Fibroblast of mammary gland (primary cell): ENCODE data around the gene QKI.
A peak's percentile ranks its signal among the peaks of the same experiment; 100 is the strongest.

Experiments used
- DNase-seq: peaks from one replicate; pipeline ENCODE4 v3.0.0-alpha.2; 2010; ENCODE audit warnings: low read depth
- H3K4me3 ChIP-seq: 2 replicates; pipeline ENCODE4 v1.5.1; 2011; ENCODE audit warnings: low read depth, mild to moderate bottlenecking, low read length, moderate library complexity; ENCODE audit not compliant: control insufficient read depth
- CTCF ChIP-seq: conservative IDR thresholded peaks from 2 replicates; pipeline ENCODE4 v1.5.1; 2011; ENCODE audit warnings: low read depth, low read length, inconsistent platforms; ENCODE audit not compliant: control insufficient read depth, insufficient read depth

Gene QKI

GRCh38 chr6:163398115-163398514 lies 16.4 kb upstream of the QKI start:
- DNase-seq = peak; percentile 26

GRCh38 chr6:163398815-163399214 lies 15.7 kb upstream of the QKI start:
- peak; percentile 25 for DNase-seq
- no peak for TF ChIP-seq CTCF
- no peak overlapping the region for H3K4me3 ChIP-seq

More at GRCh38 chr6:163398115-163398514, 16.4 kb upstream of the QKI start:
- H3K4me3 ChIP-seq = no peak overlapping the region
- TF ChIP-seq CTCF = no peak

- H3K4me3 ChIP-seq = no peak overlapping the region
- no peak for TF ChIP-seq CTCF
- DNase-seq = no peak
Measured at GRCh38 chr6:163400509-163400908, 14.0 kb upstream of the QKI start.

GRCh38 chr6:163401039-163401885 lies 13.3 kb upstream of the QKI start:
- DNase-seq = no peak
- no peak overlapping the region for H3K4me3 ChIP-seq
- no peak for TF ChIP-seq CTCF

GRCh38 chr6:163402616-163403015 lies 11.9 kb upstream of the QKI start:
- no peak for DNase-seq
- TF ChIP-seq CTCF = no peak
- H3K4me3 ChIP-seq = no peak overlapping the region

GRCh38 chr6:163404825-163405265 lies 9.7 kb upstream of the QKI start:
- peak; percentile 59 for DNase-seq
- no peak for TF ChIP-seq CTCF
- H3K4me3 ChIP-seq = no peak overlapping the region
